HG02885 (cell line): ENCODE measurements around the gene MRNIP.

Experiments used
- ATAC-seq: cut with Tn5 transposase; IDR thresholded peaks from one replicate; pipeline ENCODE4 v1.9.1; 2021; ENCODE audit warnings: mild to moderate bottlenecking; ENCODE audit not compliant: unreplicated experiment, poor library complexity

MRNIP gene

DNA sequence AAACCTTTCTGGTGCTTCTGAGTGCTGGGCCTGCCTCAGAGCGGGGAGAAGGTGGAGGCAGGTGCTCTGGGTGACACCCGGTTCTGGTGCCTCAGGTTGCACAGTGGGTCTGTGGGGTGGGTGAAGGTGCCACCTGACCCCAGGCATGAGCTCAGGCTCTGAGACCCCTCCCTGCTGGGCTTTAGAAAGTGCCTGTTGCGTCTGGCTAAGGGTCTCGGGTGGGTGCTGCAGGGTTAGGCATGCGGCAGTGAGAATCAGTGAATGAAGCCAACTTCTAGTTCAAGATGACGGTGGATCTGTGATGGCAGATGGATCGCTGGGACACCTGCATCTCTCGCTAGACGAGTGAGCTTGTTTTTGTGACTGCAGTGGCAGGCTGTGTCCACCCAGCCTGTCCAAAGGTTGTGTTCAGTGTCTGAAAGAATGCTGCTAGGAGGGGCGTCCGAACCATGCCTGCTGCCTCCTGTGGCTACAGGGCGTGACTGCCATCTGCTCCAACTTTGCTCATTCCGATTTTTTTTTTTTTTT is 32.9 kb downstream of the MRNIP start:
- ATAC-seq = no peak

DNA sequence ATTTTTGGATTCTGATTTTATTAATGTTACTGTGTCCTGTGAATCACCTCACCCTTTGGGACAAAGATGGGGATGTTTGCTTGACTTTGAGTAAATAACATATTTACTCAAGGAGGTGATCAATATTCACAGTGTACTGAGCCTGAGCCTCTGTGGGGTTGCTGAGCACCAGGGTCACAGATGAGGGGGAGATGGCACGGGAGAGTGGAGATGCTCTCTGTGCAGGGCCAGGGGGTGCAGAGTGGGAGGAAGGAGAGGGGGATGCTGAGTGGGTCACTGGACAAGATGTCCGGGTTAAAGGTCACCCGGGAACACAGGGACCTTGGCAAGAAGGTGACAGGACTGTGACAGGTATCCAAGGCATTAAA is 33.9 kb downstream of the MRNIP start:
- ATAC-seq = no peak

DNA sequence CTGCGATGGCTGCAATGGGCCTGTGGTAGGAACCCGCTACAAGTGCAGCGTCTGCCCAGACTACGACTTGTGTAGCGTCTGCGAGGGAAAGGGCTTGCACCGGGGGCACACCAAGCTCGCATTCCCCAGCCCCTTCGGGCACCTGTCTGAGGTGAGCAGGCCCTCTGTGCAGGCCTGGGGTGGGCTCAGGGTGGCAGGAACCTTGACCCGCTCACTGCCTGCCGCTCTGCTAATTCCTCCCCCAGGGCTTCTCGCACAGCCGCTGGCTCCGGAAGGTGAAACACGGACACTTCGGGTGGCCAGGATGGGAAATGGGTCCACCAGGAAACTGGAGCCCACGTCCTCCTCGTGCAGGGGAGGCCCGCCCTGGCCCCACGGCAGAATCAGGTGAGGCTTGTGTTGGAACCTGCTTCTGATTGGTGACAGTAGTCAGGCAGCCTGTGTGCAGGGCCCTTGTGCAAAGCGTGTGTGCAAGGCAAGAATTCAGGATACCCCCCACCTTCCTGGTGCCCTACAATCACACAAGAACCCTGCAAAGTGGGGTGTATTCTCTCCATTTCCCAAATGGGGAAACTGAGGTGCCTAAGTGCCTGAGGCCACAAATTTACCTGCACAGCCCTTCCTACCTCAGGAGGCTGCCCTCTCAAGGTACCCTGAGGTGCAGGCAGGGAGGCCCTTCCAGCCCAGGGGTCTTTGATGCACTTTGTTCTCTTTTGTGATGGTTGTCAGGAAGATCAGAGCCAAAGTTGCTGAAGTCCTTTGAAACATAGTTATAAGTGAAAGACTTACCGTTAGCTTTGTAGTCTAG is 34.5 kb downstream of the MRNIP start:
- no peak for ATAC-seq

DNA sequence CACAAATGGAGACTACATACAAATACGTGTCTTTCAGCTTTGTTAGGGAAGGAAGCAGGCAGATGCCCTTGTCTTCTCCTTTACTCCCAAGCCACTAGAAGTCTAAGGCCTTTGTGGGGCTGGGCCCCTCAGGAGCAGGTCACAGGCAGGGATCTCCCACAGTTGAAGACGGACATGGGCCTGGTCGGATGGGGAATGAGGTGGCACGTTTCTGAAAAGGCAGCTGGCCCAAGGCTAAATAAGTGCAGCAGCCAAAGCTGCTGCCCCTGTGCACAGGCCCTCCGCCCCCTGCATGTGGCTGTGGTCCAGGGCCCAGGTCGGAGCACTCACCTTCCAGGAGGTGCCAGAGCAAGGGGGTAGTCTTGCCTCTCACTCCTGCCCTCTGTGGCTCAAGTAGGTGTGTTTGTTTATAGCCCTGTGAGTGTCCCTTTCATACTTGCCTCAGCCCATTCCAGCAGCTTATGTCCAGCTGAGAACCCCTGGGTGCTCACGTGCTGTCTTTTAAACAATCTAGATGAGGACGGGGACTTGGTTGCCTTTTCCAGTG is 36.1 kb downstream of the MRNIP start:
- ATAC-seq = no peak

DNA sequence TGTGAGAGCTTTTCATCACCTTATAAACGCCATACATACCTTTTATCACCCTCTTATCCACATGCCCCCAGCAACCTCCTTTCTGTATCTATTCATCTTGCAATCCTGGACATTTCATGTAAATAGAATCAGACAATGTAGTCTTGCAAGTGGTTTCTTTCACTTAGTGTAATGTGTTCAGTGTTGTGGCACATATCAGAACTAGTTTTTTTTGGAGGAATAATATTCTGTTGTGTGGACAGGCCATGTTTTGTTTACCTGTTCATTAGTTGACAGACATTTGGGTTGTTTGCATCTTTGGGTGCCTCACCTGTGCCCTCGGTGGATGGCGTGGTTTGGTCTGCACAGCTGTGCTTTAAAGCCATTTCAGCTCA is 36.6 kb downstream of the MRNIP start:
- no peak for ATAC-seq

DNA sequence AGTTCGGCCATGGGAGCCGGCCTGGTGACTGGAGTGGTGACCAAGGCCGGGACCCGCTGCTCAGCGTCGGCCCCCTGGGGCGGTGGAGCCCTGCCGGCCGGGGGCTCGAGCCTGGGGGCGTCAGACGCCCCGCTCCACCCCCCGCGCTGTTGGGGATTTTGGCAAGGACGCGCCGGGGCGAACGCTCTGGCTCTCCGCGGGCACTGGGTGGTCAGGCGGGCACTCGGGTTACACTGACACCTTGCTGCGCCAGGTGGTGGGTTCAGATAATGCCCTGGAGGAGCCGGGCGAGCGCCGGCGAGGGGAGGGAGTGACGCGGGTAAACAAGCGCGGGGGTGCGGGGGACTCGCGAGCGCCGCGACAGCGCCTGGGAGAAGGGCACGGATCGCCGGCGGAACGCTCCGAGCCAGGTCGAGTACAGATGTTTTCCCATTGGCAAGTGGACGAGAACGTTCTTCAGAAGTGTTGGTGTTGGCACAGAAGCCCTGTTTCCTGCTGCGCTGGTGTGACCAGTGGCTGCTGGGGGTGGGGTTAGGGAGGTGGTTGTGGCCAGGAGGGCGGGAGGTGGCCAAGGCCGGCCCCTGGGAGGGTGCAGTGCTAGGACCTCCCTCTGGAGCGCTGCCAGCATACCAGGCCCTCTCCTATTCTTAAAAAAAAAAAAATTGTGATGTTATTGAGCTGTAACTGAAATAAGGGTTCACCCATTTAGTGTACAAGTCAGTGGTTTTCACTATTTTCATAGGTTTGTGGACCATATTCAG is 37.1 kb downstream of the MRNIP start:
- peak; percentile 41 for ATAC-seq

DNA sequence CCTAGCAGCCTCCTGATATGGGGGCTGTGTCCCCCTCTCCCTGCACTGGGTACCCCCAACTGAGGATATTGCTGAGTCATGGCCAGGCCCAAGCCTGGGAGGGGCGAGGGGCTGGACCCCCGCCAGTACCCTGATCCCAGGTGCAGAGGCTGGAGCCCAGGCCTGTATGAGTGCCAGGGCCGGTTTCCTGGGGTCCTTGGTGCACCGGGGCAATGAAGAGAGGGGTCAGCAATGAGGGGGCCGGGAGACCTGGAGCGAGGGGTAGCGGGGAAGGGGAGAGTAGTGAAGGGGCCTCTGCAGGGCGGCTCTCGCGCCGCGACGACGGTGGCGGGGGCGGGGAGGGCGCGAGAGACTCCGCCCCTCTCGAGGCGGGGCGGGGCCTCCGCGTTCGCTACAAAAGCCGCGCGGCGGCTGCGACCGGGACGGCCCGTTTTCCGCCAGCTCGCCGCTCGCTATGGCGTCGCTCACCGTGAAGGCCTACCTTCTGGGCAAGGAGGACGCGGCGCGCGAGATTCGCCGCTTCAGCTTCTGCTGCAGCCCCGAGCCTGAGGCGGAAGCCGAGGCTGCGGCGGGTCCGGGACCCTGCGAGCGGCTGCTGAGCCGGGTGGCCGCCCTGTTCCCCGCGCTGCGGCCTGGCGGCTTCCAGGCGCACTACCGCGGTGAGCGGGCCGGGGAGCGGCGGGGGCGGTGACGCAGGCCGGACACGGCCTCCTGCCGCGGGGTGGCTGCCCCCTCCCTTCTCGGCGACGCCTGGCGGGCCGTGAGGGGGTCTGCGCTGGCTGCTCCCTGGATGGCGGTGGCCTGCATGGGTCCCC is 37.9 kb downstream of the MRNIP start, which contains the start of gene SQSTM1:
Gene SQSTM1 (plus strand): TSS at position 423 of the 815 bp plus-strand sequence. CDS start 32 bp downstream, at position 455.
- ATAC-seq = peak; percentile 49

DNA sequence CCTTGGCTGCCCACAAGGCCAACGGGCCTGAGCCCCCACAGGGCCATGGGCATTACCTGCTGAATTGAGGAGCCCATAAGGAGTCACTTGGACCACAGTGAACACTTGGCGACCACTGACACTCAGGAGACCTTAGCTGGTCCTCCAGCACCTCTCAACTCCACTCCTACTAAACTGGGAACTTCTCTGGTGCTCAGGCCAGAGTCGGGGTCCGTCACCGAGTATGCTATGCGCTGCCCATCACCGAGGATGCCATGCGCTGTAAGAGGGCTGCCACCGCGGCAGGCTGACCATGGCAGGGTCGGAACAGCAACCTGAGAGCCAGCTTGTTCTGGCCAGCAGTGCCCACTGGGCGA is 38.5 kb downstream of the MRNIP start:
- no peak for ATAC-seq

DNA sequence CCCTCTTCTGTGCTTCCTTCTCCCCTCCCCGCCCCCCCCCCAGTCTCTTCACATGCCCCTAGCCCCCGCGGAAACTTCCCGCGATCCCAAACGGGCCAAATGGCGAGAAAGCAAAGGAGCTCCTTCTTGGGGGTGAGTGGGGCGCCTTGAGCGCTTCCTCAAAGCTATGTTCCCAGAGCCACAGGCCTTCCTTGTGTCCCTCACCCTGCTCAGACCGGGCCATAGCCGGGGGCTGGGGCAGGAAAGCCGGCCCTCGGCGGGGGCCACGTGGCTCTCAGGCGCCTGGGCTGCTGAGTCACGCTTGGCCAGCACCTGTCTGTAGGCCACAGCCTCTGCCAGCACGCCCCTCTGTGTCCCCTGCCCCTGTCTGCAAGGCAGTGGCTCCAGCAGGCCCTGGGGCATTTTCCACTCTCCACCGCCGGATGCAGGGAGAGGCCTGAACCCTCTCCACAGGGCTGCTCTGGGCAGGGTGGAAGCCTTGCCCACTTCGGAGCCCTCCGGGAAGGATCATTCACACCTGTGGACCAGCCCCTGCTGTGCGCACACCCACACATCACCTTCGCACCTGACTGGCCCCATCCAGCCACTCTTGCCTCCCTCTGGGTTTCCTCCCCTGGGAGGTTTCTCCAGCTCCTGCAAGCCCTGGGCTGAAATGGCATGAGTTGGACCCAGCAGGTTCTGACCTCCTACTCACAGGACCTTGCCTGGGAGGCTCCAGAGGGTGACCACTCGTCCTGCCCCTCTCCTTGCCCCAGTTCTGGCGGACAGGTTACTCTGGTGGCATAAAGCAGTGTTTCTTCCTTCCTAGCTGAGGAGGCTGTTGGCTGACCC is 39.1 kb downstream of the MRNIP start:
- ATAC-seq = no peak

DNA sequence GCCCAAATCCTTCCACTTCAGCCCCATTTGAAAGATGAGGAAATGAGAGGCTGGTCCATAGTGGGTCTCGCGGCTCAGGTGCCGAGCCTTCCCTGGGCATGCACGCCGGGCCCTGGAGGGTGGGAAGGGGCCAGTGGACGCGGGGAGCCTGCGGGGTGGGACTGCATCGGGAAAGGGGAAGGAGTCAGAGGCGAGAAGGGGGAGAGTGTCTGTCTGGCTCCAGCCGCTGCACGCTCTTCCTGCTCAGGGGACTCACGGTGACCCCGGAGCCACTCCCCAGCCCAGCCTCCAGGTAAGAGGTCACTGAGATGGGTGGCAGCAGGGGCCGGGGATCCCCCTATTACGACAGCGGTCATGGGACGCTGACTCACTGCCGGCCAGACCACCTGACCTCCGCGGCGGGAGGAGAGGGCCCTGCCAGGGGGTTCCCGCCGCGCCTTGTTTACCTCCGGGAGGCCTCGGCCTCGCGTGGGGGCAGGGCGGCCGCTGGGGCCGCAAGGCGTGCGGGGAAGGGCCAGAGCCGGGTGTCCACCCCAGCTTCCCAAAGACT is 39.8 kb downstream of the MRNIP start:
- peak; percentile 66 for ATAC-seq

DNA sequence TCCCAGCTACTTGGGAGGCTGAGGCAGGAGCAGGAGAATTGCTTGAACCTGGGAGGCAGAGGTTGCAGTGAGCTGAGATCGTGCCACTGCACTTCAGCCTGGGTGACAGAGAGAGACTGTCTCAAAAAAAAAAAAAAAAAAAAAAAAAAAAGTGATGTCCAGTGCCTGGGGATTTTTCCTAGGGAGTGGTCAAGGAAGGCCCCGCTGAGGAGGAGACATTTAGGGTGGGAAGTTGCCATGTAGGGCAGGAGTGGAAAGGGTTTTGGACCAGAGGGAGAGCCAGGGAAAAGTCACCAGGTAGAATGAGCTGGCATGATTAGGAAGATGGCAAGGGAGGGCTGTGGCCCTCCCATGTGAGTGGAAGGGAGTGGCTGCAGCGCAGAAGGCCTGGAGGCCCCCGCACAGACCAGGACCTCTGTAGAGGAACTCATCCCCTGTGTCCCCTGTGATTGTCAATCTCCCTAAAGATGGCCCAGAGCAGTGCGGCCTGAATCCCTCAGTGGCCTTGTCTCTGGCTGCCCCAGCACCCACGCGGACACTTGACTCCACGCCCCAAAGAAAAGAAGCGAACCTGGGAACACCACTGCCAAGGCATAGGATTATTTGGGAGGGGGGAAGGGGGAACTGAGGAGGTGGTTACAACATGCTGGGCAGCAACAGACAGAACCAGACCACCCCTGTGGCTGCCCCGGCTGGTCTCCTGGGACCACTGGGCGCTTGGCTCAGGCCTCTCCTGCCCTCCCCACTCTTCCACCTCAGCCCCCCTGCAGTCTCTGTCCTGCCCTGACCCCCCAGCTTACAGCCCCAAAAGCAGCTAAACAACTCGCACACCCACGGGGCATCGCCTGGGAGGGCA is 40.5 kb downstream of the MRNIP start:
- ATAC-seq = no peak

DNA sequence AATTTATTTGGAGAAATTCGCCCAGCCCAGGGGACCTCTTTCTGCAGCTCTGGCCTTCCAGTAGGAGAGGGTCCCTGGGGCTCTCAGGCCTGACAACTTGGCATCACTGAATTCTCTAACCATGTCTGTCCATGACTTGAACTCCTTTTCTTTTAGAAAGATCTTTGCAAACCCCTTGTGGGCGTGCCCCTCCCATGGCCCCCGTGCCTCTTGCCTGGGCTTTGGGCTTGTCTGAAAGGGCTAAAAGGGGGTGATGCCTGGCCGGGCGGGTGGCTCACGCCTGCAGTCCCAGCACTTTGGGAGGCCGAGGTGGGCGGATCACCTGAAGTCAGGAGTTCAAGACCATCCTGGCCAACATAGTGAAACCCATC is 41.2 kb downstream of the MRNIP start:
- no peak for ATAC-seq

DNA sequence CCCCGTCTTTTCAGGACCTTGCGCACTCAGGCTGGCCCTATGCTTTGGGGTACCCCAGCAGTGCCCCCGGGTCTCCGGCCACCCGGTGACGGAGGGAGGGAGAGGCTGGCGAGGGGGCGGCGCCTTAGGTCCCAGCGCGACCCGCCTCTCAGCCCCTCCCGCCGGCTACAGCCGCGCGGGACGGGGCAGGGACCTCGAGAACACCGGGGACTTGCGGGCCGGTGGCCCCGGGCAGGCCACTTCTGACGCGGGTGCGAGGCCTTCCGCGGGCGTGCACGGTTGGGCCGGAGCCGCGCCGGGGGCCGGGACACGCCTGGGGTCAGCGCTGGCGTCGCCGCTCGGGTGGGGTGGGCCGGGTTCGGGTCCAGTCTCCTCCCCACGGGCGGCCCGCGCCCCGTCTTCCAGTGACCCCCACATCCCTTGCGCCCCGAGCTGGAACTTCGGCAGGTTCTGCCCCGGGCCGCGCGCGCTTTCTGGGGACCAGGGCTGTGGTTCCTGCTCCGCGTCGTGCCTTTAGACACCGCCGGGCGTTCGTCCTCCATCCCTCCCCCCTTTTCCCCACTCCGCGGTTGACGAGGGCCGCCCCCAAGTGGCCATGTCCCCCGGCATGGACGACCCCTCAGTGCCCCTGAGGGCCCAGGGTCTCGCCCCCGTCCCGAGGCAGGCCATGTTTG is 41.7 kb downstream of the MRNIP start:
- ATAC-seq = no peak

DNA sequence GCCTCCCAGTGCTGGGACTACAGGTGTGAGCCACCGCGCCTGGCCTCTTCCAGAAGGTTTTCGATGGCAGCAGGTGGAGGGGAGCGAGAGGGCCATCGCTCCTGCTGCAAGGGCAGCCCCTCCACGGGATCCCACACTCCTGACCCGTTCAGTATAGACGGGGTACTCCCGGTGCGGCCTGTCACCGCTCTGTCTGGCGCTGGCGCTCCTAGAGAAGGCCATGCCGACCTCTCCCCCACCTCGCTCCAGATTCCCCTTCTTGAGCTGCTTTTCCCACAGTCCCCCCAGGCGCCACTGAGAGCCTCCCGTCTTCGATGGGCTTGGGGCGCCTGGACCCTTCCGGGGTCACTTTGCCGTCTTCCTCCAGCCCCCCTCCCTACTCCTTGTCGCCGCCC is 42.2 kb downstream of the MRNIP start:
- ATAC-seq = no peak

DNA sequence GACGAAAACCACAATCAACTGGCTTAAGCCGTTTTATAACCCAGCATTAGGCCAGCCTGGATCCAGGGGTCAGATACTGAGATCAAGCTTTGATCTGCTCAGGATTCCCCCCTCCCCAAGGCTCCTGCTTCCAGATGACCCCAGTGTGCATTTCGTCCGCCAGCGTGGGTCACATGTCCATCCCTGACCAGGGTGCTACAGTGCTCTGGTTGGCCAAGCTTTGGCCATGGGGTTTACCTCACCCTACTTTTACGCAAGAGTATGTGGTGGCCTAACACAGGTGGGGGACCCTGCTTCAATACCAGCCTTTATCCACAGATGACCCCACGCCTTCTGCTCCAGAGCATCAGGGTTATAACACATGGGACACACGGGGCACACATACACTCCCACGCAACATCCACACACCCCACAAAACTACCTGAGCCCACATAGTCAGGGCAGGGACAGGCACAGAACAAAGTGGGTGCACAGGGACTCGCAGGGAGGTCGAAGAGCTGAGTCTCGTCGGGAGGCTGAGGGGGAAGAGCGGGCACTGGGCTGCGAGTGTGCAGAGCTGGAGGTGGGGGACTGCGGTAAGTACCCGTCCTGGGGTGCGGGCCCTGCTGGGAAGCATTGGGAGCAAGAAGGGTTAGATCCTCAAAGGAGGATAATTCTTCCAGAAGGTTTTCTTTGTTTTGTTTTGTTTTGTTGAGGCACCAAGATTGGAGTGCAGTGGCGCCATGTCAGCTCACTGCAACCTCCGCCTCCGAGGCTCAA is 42.9 kb downstream of the MRNIP start:
- no peak for ATAC-seq

DNA sequence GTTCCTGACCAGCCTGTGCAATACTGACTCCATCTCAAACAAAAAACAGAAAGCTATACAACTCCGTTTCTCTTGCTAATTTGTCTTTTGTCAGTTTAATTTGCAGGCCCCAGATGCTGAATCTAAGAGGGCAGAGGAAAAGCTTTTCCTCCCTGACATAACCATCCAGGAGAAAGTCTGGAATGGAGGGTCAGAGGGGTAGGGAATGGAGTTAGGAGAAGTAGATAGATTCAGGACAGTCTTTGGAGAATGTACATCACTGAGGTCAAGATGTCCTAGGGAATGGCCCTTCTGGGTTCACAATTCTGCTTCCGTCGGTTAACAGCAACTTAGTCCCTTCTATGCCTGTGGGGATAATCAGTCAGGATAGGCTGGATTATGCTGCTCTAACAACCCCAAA is 44.5 kb downstream of the MRNIP start:
- ATAC-seq = no peak

DNA sequence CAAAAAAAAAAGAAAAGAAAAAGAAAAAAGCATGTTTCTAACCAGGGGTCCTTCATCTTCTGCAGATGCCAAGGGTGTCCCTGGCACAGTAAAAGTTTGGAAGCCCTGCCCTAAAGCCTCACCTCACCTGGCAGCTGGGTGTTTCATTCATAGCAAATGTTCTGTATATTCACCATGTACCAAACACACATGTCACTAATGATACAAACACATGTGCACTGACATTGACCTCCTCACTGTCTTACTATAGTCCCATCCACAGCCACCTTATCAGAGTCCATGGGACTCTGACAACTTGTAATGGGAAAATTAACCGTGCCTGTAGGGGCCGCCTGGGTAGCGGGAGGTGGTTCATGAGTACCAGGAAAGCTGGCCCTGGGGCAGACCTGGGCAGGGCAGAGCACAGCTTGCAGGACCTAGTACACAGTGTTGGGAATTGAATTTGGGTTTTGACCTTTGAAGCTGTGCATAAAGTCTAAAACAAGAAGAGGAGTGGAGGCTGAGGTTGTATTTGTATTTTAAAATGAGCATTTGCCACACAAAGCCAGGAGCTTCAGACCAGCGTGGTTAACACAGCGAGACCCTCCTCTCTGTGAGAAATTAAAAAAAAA is 45.5 kb downstream of the MRNIP start:
- ATAC-seq = no peak
